HG03432 (cell line): Measurements from ENCODE around the gene CASP6.
A peak's percentile ranks its signal among the peaks of the same experiment; 100 is the strongest.
"Not testable (repeated sequence)": the region's sequence is repeated elsewhere in the genome, so short reads cannot be mapped to it uniquely, and the experiment has no call there.

ENCODE experiments used
- ATAC-seq: cut with Tn5 transposase; IDR thresholded peaks from one replicate; pipeline ENCODE4 v1.9.1; 2021; ENCODE audit warnings: mild to moderate bottlenecking, moderate library complexity; ENCODE audit not compliant: unreplicated experiment

CASP6 gene

GRCh38 chr4:109721033-109721432 is 17.8 kb upstream of the CASP6 start:
- no peak for ATAC-seq

- no peak for ATAC-seq
These were observed 16.4 kb upstream of the CASP6 start for GRCh38 chr4:109719604-109720003.

- no peak for ATAC-seq
These were observed 15.5 kb upstream of the CASP6 start for GRCh38 chr4:109718759-109719158.

GRCh38 chr4:109713500-109713899 is 10.3 kb upstream of the CASP6 start:
- ATAC-seq = no peak

- ATAC-seq = peak; percentile 91
These were observed 5.7 kb upstream of the CASP6 start for GRCh38 chr4:109708990-109709389.

- ATAC-seq = no peak
These were observed 5.2 kb upstream of the CASP6 start for GRCh38 chr4:109708435-109708834.

- no peak for ATAC-seq
These were observed 568 bp upstream of the CASP6 start for GRCh38 chr4:109703664-109704361.

GRCh38 chr4:109701566-109702410 is 1.5 kb downstream of the CASP6 start:
- ATAC-seq = no peak

- no peak for ATAC-seq
These were observed 3.6 kb downstream of the CASP6 start for GRCh38 chr4:109699553-109700225.

GRCh38 chr4:109698656-109699055 is 4.6 kb downstream of the CASP6 start:
- ATAC-seq = no peak

GRCh38 chr4:109691411-109691920 is 11.8 kb downstream of the CASP6 start:
- ATAC-seq = no peak

GRCh38 chr4:109690690-109691410 is 12.4 kb downstream of the CASP6 start:
- peak; percentile 94 for ATAC-seq

- ATAC-seq = no peak
These were observed 18.5 kb downstream of the CASP6 start for GRCh38 chr4:109684727-109685126.

- no peak for ATAC-seq
These were observed 19.5 kb downstream of the CASP6 start for GRCh38 chr4:109683621-109684253.

GRCh38 chr4:109682875-109683274 is 20.4 kb downstream of the CASP6 start:
- ATAC-seq = no peak

GRCh38 chr4:109678925-109679324 is 24.3 kb downstream of the CASP6 start:
- ATAC-seq = not testable (repeated sequence)

GRCh38 chr4:109678472-109678871 is 24.8 kb downstream of the CASP6 start:
- ATAC-seq = not testable (repeated sequence)

- ATAC-seq = no peak
These were observed 26.4 kb downstream of the CASP6 start for GRCh38 chr4:109676886-109677285.

GRCh38 chr4:109675843-109676242 is 27.4 kb downstream of the CASP6 start:
- no peak for ATAC-seq

- ATAC-seq = no peak
These were observed 28.1 kb downstream of the CASP6 start for GRCh38 chr4:109675181-109675580.
